Stimulated activated CD4-positive, alpha-beta T cell treated with anti-CD3 and anti-CD28 coated beads, Interleukin-2, amount 100 ng/mL, for 4 hours (primary cell): ENCODE results near the gene TAF3.
"Not testable (repeated sequence)": the region's sequence is repeated elsewhere in the genome, so short reads cannot be mapped to it uniquely, and the experiment has no call there.

Experiments used
- DNase-seq: peaks from one replicate; pipeline ENCODE4 v3.0.0-alpha.2; 2020; ENCODE audit warnings: low read depth

Gene TAF3, protein sequence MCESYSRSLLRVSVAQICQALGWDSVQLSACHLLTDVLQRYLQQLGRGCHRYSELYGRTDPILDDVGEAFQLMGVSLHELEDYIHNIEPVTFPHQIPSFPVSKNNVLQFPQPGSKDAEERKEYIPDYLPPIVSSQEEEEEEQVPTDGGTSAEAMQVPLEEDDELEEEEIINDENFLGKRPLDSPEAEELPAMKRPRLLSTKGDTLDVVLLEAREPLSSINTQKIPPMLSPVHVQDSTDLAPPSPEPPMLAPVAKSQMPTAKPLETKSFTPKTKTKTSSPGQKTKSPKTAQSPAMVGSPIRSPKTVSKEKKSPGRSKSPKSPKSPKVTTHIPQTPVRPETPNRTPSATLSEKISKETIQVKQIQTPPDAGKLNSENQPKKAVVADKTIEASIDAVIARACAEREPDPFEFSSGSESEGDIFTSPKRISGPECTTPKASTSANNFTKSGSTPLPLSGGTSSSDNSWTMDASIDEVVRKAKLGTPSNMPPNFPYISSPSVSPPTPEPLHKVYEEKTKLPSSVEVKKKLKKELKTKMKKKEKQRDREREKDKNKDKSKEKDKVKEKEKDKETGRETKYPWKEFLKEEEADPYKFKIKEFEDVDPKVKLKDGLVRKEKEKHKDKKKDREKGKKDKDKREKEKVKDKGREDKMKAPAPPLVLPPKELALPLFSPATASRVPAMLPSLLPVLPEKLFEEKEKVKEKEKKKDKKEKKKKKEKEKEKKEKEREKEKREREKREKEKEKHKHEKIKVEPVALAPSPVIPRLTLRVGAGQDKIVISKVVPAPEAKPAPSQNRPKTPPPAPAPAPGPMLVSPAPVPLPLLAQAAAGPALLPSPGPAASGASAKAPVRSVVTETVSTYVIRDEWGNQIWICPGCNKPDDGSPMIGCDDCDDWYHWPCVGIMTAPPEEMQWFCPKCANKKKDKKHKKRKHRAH

DNA sequence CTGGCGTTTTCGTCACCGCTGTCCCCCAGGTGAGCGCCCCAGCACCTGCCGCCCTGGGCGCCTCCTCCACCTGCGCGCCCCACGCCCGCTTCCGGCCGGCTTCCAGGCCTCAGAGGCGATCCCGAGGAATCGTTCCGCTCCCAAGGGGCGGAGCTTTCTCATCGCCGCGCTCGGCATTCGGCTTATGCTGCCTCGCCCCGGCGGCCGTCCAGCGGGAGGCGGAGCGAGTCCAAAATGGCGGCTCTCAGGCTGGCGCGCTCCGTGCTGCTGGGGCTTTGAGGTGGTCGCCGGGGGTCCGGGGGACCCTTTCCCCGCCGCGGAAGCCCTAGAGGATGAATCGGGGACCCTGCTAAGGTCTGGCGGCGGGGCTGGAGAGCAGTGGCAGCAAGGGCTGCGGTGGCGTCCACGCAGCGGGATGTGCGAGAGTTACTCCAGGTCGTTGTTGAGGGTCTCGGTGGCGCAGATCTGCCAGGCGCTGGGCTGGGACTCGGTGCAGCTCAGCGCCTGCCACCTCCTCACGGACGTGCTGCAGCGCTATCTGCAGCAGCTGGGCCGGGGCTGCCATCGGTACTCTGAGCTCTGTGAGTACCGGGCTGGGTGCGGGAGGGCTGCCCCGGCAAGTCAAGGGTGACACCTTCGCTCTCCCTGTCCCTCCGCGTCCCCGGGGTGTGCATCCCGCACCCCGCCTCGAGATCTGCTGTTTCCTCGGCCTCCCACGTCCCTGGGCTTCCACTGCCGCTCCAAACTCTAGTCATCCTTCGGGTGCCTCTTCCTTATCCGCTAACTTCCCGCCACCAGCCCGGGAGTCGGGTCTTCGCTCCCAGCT lies at the start of gene TAF3:
Gene TAF3 (plus strand): TSS at position 211 of the 826 bp plus-strand sequence. CDS start 205 bp downstream, at position 416.
- peak; percentile 91 for DNase-seq

DNA sequence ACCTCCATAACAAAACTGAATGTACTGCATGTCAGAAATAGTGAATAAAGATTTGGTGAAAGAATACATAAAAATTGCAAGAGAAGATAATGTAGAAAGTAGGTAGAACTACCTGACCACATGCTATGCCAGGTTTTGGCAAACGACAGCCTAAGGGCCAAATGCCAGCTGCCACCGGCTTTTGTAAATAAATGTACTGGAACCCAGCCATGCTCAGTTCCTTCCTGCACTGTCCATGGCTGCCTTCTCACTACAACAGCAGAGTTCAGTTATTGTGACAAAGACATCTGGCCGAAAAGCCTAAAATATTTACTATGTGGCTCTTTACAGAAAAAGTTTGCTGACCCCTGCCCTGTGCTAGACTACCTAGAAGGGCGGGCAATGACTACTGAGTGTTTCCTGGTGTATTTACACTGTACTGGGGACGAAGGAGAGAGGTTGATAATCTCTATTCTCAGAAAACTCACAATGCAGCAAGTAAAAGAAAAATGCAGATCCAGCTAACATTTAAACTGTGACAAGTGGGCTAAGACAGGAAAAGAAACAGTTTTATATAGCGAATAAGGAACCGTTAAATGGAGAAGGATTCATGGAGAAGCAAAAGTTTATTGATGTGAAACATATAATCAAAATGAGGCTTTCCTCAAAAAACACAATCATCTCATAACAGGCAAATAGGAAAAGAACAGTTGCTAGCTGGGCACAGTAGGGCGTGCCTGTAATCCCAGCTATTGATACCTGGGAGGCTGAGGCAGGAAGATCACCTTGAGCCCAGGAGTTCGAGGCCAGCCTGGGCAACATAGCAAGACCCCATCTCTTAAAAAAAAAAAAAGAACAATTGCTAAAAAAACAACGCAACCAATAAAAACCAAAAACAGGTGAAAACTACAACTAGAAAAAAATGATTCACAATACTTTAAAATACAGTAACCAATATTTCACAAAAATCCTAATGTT lies 44.2 kb upstream of the TAF3 start:
- DNase-seq, result no peak

- no peak for DNase-seq
Observed at GRCh38 chr10:7776777-7777176, 41.5 kb upstream of the TAF3 start.

DNA sequence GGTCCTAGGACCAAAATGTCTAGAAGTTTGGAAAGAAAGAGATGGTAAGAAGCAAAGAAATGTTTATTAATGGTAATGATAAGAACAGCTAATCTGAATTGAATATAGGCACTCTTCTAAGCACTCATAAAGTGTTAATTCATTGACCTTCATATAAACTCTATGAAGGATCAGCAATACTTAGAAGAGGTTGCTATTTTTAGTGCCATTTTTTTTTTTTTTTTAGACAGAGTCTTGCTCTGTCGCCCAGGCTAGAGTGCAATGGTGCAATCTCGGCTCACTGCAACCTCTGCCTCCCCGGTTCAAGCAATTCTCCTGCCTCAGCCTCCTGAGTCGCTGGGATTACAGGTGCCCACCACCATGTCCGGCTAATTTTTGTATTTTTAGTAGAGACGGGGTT lies 36.1 kb upstream of the TAF3 start:
- DNase-seq, result not testable (repeated sequence)

DNA sequence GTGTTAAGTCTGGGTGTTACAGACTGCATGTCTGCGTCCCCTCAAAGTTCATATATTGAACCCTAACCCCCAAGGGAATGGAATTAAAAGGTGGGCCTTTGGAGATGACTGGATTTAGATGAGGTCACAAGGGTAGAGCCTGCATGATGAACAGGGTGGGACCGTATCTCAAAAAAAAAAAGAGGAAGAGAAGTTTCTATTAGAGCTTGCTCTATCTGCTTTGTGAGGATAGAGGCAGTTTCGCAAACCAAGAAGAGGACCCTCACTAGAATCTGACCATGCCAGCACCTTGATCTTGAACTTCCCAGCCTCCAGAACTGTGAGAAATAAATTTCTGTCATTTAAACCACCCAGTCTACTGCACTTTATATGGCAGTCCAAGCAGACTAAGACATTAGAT lies 31.9 kb upstream of the TAF3 start:
- DNase-seq, result no peak

DNA sequence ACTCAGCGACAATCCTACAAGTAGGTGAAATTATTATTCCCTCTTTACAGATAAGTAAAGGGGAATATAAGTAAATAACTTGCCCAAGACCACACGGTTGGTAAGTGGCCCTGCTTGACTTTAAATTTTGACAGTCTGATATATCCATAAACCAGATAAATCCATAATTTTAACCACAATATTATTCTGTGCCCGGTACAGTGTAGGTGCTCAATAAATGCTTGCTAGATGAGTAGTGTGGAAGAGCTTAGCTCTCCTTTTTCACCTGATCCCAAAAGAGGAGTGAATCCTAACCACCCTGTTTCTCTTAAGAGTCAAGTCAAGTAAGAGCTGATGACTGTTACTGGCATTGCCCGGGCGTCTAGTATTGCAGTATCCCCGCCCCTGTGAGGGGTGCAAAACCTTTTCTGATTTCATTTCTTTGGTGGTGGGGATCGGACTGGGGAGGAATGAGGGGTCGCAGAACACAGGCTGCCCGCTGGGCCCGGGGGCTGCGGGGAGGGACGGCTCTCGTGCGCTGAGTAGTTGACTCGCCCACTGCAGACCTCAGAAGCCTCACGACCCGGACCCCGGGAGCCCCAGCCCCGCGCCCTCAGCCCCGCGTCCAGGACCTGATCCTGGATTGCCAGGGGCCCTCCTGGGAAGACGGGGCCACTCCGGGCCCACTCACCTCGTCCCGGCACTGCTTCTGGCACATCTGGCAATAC lies 31.0 kb upstream of the TAF3 start:
- no peak for DNase-seq

DNA sequence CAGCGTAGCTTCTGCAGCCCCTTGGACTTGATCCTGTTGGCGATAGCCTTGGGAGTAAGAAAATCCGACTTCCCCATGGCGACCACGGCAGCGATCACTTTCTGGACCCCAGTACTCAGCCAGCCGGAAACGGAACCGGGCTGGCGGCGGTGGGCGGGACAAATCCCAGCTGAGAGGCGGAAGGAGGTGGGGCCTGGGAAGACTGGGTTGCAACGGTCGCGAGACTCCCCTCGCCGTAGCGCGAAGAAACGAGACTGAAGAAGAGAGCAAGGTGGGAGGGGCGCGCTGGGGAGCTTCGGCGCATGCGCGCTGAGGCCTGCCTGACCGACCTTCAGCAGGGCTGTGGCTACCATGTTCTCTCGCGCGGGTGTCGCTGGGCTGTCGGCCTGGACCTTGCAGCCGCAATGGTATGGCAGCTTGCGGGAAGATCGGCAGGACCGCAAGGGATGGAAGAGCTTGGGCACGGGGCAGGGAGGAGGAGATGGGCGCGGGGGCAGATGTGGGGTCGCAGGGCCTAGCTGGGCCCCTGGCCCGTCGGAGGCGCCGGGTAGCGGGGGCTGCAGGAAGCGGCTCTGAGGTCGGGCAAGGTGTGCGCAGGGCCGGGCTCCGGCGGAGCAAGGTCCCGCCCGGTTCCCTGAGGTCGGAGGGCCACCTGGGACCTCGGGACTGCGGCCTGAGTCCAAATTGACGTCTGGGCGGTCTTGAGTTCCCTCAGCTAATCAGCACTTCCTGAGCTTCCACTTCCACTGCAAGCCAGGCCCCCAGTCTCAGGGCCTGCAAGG lies 30.3 kb upstream of the TAF3 start, which contains the start of the genes ATP5F1C and KIN:
Gene ATP5F1C (plus strand): TSS at position 321 of the 782 bp plus-strand sequence. CDS start 31 bp downstream, at position 352.
Gene KIN (minus strand): TSS at position 137 of the 782 bp plus-strand sequence. CDS start 60 bp downstream, at position 77.
- peak; percentile 95 for DNase-seq

DNA sequence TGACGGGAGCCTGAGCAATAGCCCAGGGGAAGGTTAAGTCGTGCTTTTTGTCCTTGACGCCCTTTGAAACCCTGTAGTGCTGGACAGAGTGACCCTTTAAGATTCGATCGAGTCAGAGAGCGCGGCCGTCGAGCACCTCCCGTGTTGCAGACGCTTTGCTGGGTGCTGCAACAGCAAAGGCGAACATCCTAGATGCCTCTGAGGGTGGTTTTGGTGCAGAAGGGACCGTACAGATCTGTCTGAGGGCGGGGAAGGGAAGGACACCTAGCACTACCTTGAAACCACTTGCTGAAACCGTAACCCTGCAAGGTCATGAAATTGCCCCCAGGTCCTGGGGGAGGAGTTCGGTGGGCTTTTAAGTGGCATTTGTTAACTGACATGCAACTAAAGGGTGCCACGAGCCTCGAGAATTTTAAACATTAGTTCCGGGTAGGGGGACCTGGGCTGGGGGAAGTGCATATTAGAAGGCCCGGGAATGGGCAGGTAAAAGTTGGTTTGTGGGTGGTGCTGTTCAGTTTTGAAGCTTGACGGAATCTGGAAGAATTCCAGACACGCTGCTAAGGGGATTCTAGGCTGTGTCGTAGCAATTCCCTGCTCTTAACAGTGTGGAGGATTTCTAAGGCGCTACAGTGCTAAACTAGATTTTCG lies 29.5 kb upstream of the TAF3 start:
- DNase-seq, result no peak

- DNase-seq, result no peak
Observed at GRCh38 chr10:7789390-7789789, 28.9 kb upstream of the TAF3 start.

DNA sequence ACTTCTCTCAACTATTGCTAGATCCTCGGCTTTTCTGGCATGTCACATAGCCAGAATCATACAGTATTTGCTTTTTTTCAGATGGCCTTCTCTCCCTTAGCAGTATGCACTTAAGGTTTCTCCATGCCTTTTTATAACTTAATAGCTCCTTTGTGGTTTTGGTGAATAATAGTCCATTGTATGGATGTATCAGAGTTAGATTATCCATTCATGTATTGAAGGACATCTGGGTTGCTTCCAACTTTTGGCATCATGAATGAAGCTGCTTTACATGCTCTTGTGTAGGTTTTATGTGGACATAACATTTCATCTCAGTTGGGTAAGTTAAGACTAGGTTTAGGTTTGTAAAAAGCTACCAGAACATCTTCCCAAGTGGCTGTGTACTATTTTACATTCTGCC lies 25.8 kb upstream of the TAF3 start:
- no peak for DNase-seq

DNA sequence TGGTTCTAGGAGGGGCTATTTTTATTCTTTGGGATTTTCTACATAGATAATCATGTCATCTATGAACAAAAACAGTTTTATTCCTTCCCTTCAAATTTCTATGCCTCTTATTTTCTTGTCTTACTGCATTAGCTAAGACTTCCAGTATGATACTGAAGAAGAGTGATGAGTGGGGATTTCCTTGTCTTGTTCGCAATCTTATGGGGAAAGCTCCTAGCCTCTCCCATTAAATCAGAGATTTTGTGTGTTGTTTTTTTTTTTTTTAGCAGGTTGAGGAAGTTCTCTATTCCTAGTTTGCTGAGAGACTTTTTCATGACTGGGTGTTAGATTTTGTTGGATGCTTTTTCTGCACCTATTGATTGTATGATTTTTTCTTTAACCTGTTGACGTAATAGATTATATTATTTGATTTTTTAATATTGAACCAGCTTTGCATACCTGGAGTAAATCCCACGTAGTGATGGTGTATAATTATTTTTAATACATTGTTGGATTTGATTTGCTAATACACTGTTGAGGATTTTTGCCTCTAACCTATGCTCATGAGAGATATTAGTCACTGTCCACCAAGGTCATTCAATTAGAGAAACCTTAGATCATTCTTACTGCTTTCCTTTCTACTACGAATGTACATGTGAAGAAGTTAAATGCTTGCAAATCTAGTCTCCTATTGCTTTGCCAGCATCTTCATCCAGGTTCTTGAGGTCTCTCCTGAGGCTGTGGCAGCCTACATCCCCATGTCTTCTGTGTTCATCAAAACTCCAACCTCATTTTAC lies 23.9 kb upstream of the TAF3 start:
- DNase-seq, result no peak

GRCh38 chr10:7795605-7796004 lies 22.7 kb upstream of the TAF3 start:
- no peak for DNase-seq

DNA sequence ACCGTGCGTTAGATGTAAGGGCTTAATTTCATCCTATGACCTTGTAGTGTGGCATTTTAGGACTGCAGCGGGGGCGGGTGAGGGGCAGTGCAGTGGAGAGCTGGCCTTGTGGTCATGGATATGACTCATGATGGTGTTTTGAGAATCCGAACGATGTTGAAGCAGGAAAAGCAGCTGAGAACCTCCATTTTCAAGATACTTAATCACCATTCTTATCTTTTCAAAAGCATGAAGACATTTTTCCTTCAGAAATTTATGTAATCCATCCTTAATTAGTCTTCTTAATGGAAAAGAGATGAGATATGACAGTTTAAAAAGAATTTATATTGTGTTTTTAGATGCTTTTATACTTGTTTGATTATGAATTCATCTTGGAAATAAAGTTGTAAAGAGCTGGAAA lies 20.7 kb upstream of the TAF3 start:
- DNase-seq, result no peak

GRCh38 chr10:7802606-7803005 lies 15.7 kb upstream of the TAF3 start:
- DNase-seq, result no peak

GRCh38 chr10:7804216-7804615 lies 14.1 kb upstream of the TAF3 start:
- no peak for DNase-seq

DNA sequence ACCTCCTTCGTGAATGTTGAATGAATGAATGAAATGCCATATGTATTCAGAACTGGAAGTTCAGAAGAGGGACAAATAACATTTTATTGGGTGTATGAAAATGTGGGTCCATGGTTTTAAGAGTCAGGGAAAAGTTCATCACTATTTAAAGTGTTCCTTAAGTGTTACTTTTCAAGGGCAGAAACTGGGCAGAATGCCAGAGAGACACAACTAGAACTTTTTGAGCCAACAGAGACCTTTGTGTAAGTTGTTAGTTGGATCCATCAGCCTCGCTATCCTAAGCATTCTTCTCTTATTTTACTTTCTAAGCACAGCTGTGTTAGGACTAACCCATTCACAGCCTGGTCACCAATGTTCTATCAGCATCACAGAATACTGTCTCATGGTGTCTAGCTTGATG lies 13.6 kb upstream of the TAF3 start:
- no peak for DNase-seq

DNA sequence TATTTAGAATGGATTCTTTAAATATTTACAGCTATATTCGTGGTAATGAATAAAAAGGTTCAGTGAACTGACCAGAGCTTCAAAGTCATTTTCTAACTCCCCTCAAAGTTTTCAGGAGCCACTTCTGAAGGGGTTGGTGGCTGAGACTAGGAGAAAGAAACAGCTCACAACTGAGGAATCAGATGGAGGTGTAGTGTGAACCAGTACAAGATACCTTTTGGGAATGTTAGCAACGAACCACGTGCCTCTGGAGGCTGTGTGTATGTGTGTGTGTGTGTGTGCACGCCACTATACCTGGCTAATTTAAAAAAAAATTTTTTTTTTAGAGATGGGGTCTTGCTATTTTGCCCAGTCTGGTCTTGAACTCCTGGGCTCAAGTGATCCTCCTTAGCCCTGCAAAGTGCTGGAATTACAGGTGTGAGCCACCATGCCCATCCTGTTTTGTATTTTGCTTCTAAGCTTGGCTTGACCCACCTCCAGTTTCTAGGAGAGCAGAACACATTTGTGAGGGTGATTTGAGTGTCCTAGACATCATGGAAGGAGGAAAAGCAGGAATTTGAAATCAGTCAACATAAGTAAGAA lies 9.5 kb upstream of the TAF3 start:
- no peak for DNase-seq

DNA sequence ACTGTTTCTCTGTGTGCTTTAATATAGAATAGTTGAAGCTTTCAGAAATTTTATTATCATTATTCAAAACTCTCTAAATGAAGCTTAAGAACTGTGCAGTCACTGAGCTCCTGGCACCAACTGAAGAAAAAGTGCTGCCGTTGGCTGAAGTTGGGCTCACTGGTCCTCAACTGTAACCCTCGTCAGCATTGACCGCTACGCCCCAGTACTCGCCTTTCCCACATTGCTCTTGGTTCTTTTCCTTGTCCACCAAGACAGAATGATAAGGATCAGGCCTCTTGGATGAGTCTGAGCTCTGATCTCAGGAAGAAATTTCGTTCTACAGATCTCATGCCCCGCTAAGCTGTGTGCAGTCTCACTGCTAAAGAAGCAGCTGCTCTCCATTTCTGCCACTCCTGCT lies 7.9 kb upstream of the TAF3 start:
- no peak for DNase-seq
